ENCODE measurements around the gene VPS41.
"Not testable (repeated sequence)": the region's sequence is repeated elsewhere in the genome, so short reads cannot be mapped to it uniquely, and the experiment has no call there.

The VPS41 gene

DNA sequence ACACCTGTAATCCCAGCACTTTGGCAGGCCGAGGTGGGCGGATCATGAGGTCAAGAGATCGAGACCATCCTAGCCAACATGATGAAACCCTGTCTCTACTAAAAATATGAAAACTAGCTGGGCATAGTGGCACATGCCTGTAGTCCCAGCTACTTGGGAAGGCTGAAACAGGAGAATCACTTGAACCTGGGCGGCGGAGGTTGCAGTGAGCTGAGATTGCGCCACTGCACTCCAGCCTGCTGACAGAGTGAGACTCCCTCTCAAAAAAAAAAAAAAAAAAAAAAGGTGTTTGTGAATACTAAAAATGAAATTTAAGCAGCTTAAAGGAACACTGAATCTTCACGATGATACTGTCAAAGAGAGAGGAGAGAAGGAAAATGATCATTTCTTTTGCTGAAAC, 54.0 kb downstream of the VPS41 start:
- DNase-seq, result not testable (repeated sequence)

DNA sequence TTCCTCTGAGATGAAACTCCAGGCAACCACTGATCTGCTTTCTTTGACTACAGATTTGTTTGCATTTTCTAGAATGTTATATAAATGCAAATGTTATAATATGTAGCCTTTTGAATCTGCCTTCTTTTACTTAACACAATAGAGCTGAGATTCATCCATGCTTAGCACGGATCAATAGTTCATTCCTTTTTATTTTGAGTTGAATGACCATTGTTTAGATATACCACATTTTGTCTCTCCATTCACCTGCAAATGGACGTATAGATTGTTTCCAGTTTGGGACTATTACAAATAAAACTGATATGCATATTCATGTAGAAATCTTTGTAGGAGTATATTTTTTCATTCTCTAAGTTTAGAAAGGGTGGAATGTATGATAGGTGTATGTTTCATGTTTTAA, 57.7 kb downstream of the VPS41 start:
- DNase-seq, result no peak

DNA sequence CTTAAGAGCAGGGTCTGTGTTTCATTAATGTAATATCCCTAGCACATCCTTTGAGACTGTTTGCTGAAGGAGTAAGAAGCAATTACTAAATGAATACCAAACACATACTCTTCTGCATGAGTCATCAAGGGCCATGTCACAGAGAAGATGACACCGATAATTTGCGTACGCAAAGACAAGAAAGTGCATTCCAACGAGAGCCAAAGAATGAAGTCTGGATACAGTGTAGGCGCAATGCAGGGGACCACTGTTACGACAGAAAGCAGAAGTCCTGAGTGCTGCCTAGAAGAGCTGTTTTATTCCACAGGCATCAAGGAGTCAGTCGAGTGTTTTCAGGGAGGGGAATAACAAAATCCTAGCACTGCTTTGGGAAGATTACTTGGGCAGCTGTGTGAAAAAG, 62.7 kb downstream of the VPS41 start:
- no peak for DNase-seq

GRCh38 chr7:38844952-38845563, 63.9 kb downstream of the VPS41 start:
- no peak for DNase-seq

DNA sequence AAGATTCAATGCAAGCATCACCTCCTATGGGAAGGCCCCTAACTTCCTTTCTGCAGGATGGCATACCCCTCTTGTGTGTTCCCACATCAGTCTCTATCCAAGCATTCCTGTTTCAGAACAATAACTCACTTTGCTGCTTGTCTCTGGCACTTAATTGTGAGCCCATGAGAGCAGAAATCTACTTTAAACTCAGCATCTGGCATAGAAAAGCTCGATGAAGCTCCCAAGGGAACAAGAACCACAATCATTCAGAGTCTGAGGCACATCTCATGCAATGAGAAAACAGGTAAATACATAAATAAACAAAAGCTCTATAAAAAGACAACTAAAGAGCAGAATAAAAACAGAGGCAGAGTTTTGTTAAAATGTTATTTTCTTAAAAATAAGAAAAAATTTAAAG, 66.2 kb downstream of the VPS41 start:
- DNase-seq, result no peak

DNA sequence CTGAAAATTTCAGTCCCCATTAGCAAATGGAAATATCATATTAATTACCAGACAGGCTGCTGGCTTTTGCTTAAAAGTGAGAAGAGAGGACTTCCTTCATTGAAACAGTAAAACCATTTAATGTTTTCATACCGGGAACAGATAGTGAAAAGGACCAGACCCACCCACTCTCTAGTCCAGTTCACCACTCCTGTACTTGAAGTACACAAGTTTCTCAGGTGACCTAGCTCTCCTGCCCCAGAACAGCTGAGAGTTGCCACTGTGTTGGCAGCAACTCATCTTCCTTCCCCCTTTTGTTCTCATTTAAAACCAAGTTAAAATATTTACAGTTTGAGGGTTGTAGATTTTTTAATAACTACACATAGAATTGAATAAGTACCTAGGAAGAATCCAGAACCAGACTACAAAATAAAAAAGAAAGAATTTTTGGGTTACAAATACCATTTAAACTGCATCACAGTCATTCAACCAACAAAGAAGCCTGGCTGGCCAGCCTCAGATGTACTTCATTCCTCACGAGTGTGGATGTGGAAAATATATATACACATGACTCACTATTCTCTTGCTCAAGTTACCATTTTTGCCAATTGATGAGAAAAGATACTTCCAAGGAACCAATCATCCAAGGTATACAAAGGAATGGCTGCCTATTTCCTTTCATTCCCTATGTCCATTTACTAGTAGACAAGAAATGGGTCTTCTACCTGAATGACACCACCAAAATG, 68.1 kb downstream of the VPS41 start:
- DNase-seq, result no peak

GRCh38 chr7:38839851-38840250, 69.1 kb downstream of the VPS41 start:
- no peak for DNase-seq

DNA sequence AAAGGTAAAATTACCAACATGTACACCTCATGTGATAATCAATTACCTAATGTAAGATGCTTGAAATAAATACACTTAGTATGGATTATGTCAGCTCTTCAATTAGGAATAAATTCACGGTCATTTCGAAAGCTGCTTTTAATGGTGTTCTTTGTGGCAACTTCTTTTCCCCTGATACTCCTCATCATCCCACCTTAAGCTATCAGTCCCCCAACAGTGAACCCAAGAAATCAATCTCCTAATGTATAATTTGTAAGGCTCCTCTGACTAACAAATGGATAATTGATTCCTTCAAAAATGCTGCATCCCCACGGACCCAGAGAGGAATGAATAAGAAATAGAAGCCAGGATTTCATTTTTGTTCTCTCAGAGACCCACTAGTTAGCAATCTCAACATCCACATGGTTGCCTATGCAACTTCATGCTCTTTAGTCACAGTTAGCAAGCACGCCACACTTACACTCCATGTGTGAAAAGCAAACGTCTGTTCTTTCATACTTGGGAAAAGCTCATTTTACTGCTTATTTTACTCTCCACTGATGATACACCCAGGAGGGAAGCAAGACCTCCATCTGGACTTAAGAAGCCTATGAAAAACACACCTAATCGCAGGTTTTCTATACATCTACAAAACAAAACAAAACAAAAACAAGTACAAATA, 70.1 kb downstream of the VPS41 start:
- DNase-seq, result no peak

DNA sequence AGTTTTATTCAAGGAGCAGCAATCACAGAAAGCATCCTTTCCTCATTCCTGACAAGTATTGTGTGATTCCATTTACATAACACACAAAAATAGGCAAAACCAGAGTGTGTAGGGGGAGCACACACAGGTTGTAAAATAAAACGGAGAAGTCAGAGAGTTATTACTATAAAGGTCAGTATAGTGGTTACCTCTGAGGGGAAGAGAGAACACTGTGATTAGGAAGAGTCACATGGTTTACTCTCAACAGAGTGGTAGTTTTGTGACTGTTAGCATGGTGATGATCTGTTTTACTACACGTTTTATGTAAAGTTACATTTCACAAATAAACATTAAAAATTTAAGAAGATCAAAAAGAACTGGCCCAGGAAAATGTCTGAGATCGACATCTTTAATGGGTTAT, 74.6 kb downstream of the VPS41 start:
- no peak for DNase-seq

DNA sequence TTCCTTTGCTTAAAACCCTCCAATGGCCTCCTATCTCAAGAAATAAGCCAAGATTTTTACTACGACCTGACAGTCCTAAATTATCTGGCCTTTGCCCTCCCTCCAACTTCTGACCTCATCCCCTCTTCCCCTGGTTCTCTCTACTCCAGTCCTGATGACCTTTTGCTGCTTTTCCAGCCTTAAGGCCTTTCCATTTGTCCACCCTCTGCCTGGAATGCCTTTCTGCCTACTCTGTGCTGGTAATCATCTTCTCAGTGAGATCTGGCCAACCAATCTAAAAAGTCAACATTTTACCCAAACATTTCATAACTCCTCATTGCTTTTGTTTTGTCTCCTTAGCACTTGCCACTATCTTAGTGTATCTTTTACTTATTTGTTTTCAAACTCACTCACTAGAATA, 75.7 kb downstream of the VPS41 start:
- DNase-seq, result no peak

DNA sequence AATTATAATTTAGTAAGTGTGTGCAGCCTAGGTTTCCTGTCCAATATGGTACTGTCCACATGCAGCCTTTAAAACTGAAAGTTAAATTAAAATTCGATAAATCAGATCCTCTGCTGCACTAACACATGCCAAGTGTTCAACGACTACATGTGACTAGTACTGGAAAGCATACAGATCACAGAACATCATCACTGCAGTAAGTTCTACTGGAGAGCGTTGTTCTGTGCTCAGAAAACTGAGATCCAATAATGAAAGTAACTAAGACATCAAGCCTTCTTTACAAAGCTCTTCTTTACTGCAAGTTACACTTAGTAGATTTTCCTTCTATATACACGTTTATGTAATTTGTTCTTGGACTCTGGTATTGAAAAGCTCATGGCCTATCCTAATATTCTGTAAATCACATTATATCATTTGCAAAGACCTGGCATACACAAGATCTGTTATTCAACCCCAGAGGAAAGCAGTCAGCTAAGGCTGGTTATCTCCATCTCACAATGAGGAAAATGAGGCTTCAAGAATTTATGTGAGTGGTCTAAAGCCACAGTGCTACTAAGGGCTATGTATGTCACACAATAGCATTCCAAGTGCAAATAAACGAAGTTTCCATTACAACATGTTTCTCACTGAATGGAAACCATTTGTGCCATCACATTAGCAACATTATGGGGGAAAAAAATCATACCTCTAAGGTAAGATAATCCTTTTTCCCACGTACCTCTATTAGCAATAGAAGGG, 77.6 kb downstream of the VPS41 start:
- DNase-seq, result no peak

DNA sequence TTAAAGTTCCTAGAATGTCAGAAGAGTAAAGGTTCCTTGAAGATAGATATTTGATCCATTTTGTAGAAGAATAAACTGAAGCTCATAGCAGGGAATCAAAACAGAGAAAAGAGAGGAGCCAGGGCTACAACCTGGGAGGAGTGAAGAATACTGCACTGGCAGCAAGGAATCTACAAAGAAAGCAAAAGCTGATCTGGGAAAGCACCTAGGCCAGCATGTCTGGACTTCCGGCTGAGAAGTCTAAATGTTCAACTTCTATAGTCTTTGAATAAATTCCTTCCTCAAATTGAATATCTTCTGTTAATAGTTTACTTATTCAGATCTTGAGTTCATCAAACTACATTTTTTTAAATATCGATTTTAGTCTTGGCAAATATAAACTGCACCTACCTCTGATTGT, 78.2 kb downstream of the VPS41 start:
- no peak for DNase-seq

DNA sequence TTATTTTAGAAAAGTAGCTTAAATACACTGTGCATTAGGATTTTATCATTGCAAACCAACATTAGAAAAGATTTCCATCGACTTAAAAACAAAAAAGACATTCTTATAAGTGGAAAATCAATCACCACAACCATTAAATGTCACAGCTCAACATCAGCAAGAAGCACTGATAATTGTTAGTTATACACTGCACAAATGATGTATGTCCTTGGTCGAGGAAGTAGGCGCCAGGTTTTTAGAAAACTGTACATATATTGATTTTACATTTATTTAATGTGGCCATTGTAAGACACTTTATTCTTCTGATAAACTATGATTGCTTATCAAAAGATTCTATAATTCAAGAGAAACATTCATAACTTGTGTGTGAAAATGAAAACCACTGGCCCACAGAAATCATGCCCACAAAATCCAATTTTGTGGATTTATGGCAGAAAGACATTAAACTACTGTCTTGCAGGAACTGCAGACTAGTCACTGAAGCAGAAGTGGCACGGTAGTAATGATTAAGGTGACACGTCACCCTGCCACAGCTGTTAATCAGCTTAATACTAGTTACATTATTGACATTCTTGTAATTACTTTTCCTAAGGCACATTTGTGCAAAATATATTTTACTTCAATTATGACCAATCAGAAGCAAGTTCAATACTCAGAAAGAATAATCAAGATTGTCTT, 79.4 kb downstream of the VPS41 start:
- no peak for DNase-seq

GRCh38 chr7:38828026-38828425, 81.0 kb downstream of the VPS41 start:
- DNase-seq, result no peak

DNA sequence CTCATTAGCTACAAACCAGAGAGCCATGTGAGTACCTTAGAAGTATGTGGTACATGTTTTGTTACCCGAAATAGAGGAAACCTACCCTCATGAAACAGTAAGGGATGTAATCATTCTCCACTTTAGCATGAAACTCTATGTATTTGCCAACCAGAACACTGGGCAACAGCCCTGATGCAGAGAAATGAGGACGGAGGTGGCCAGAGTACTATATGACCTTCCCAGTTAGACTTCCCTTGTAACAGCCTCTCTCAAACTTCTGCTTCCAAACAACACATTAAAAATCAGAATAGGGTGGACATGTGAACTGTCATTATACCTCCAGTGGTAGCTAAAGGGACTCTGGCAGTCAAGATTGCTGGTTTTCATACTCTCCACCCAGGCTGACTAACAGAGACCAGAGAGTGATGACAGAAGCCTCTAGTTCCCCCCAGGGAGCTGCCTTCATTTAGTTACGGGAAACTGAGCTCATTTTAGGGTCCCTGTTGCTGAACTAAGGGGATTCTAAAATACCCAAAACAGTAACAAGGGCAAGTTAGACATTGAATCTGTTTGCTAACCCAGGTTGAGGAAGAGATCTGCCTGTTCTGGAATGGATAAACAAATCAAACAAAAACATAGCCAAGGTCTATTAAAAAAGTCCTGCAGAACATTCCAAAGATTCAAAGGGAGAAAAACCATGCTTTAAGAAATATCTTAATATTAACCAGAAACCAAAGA, 83.1 kb downstream of the VPS41 start:
- no peak for DNase-seq

GRCh38 chr7:38824948-38825347, 84.0 kb downstream of the VPS41 start:
- no peak for DNase-seq

GRCh38 chr7:38822549-38822948, 86.4 kb downstream of the VPS41 start:
- no peak for DNase-seq

DNA sequence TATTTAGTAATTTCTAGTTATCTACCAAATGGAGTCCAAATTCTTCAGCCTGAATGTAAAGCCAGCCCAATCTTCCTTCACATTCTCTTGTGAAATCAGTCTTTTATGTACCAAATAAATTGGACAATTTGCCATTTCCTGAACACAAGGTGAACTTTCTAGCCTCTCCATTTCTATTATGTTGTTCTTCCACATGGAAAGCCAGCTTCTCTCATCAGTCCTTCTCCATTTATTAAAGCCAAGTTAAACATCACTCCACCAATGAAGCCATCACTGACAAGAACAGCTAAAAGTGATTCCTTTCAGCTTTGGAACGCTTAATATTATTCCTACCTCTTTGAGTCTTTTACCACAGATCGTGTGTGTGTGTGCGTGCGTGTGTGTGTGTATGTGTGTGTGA, 88.4 kb downstream of the VPS41 start:
- DNase-seq, result no peak

- DNase-seq, result no peak
Measured at GRCh38 chr7:38819463-38819862, 89.5 kb downstream of the VPS41 start.

- no peak for DNase-seq
Measured at GRCh38 chr7:38817526-38817925, 91.5 kb downstream of the VPS41 start.

GRCh38 chr7:38813768-38814167, 95.2 kb downstream of the VPS41 start:
- no peak for DNase-seq

GRCh38 chr7:38806912-38807311, 102.1 kb downstream of the VPS41 start:
- DNase-seq, result no peak

All from activated gamma-delta T cell treated with Interleukin-2 at 50 U/mL for 16 hours (primary cell).